Measurements from ENCODE around the gene PPP1R12C. TPM values are rescaled to one million over a fixed set of nuclear protein-coding genes. Genes with fewer than 3 reads are reported as not detected.
A peak's percentile ranks its signal among the peaks of the same experiment; 100 is the strongest.

The PPP1R12C gene
- total RNA-seq, 1 donor, result 46.3 TPM

DNA sequence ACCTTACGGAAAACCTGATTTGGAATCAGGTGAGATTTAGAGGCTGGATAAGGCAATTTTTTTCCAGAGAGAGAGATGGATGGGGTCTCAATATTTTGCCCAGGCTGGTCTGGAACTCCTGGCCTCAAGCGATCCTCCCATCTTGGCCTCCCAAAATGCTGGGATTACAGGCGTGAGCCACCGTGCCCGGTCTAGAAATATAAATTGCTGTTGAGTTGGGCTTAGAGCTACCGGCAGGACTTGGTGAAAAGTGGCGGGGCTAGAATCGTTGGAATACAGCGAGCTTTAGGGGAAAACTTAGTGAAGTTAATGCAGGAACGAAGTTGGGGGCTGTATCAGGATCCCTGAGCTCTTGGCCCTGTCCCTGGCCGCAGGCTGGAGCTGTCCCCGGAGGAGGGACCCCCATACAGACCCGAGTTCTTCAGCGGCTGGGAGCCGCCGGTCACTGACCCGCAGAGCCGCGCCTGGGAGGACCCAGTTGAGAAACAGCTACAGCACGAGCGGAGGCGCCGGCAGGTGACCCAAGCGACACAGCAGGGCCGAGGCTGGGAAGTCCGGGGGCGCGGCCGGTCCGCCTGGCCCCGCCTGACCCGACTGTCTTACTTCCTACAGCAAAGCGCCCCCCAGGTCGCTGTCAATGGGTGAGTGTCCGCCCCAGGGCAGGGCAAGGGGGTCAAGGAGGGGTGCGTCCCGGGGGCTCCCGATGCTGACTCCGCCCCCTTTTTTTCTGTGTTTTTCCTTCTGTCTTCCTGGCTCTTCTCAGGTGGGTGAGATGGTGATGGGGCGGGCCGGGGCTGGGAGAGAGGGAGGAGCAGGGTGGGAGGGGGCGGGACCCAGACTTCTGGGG lies 34.2 kb downstream of the PPP1R12C start:
- TF ChIP-seq, protein P1, sequence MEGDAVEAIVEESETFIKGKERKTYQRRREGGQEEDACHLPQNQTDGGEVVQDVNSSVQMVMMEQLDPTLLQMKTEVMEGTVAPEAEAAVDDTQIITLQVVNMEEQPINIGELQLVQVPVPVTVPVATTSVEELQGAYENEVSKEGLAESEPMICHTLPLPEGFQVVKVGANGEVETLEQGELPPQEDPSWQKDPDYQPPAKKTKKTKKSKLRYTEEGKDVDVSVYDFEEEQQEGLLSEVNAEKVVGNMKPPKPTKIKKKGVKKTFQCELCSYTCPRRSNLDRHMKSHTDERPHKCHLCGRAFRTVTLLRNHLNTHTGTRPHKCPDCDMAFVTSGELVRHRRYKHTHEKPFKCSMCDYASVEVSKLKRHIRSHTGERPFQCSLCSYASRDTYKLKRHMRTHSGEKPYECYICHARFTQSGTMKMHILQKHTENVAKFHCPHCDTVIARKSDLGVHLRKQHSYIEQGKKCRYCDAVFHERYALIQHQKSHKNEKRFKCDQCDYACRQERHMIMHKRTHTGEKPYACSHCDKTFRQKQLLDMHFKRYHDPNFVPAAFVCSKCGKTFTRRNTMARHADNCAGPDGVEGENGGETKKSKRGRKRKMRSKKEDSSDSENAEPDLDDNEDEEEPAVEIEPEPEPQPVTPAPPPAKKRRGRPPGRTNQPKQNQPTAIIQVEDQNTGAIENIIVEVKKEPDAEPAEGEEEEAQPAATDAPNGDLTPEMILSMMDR (IDR thresholded peaks at IDR 0.05; ENCODE audit: insufficient read depth, low read length), result no peak

DNA sequence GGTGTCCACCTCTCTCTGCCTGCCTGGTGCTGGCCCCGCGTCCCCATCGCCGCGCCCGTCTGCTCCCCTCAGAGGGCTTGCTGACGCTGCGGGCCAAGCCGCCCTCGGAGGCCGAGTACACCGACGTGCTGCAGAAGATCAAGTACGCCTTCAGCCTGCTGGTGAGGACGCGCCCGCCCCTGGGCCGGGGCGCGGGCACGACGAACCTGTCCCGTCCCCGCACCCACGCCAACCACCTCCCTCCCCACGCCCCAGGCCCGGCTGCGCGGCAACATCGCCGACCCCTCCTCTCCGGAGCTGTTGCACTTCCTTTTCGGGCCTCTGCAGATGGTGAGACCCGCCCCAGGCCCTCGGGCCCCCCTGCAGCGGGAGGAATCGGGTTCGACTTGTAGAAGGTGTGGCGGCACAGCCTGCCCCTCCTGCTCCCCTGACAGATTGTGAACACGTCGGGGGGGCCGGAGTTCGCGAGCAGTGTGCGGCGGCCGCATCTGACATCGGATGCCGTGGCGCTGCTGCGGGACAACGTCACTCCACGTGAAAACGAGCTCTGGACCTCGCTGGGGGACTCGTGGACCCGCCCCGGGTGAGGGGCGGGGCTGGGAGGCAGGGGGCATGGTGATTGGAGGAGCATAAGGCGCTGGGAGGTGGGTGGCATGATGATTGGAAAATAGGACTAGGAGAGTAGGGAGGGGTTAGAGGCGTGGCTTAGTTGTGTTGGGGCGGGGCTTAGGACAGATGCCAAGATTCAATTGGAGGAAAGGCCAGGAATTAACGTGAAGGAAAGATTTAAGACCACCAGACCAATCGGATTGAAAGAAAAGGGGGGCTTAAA lies 35.2 kb downstream of the PPP1R12C start:
- TF ChIP-seq, protein P1 (IDR thresholded peaks at IDR 0.05; ENCODE audit: insufficient read depth, low read length), result no peak
- DNase-seq (ENCODE audit: low read depth), result peak; percentile 35
- H3K4me3 ChIP-seq (ENCODE audit: low read depth, low read length), result no peak overlapping the region

More for the DNA sequence above, 34.2 kb downstream of the PPP1R12C start:
- H3K4me3 ChIP-seq (ENCODE audit: low read depth, low read length), result no peak overlapping the region
- DNase-seq (ENCODE audit: low read depth), result no peak

DNA sequence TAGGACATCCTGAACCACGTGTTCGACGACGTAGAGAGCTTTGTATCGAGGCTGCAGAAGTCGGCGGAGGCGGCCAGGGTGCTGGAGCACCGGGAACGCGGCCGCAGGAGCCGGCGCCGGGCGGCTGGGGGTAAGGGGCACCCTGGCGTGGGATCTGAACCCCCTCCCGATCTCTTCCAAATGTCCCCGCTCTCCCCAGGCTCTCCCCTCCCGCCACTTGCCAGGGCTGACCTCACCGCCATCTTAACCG lies 35.7 kb downstream of the PPP1R12C start:
- no peak overlapping the region for H3K4me3 ChIP-seq (ENCODE audit: low read depth, low read length)
- DNase-seq (ENCODE audit: low read depth), result no peak
- TF ChIP-seq, protein P1 (IDR thresholded peaks at IDR 0.05; ENCODE audit: insufficient read depth, low read length), result no peak

DNA sequence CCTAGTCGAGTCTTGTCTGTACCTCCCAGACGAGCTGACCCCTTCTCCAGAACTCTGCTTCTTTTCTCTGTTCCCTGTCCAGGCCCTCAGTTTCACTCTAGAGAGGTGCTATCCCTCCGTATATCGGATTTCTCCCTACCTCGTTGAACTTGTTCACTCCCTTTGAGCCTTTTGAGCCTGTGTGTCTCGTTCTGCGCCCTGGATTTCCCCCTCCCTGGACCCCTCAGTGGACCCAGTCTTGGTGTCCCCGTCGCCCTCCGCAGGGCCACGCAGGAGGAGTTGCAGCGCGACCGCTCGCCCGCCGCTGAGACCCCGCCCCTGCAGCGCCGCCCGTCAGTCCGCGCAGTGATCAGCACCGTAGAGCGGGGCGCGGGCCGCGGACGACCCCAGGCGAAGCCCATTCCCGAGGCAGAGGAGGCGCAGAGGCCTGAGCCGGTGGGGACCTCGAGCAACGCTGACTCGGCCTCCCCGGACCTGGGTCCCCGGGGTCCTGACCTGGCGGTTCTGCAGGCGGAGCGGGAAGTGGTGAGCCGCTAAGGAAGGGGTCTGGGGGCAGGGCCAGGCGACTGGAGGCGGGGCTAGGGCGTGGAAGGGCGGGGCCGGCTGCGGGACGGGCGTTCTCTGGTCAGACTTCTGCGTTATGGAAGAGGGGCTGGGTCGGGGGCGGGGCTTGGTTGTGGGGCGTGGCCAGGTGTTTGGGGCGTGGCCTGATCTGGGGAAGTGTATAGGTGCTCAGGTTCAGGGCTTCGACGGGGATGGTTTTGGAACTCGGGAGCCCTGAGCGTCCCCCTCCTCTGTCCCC lies 36.3 kb downstream of the PPP1R12C start:
- peak; percentile 36 for DNase-seq (ENCODE audit: low read depth)
- H3K4me3 ChIP-seq (ENCODE audit: low read depth, low read length), result peak overlapping the region; percentile 50
- TF ChIP-seq, protein P1 (IDR thresholded peaks at IDR 0.05; ENCODE audit: insufficient read depth, low read length), result no peak

DNA sequence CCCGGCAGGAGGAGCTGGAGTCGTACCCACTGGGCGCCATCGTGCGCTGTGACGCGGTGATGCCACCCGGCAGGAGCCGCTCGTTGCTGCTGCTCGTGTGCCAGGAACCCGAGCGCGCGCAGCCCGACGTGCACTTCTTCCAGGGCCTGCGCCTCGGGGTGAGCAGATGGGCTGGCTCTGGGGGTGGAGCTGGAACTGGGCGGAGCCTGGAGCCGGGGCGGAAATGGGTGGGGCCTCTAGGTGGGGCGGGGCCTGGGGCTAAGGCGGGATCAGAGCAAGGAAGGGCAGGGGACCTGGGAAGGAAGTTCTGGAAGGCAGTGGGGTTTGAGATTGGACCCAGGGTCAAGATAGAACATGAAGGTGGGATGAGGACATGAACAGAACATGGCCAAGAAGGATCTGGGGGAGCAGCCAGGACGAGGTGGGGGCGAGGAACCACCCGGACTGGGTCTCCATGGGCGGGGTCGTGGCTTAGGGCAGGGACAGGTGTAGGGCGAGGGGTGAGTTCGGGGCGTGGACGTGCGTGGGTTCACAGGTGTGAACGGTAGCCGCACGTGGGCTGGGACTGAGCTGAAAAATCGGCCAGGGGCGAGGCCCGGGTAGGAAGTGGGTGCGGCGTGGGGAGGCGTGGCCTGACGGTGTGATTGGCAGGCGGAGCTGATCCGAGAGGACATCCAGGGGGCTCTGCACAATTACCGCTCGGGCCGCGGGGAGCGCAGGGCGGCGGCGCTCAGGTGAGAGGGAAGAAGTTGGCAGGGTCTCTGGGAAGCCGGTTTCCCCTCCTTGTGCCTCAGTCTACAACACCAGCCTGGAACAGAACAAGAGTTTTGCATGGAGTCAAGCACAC lies 37.1 kb downstream of the PPP1R12C start:
- DNase-seq (ENCODE audit: low read depth), result peak; percentile 41
- TF ChIP-seq, protein P1 (IDR thresholded peaks at IDR 0.05; ENCODE audit: insufficient read depth, low read length), result no peak
- H3K4me3 ChIP-seq (ENCODE audit: low read depth, low read length), result peak overlapping the region; percentile 5

Measured in fibroblast of the aortic adventitia (primary cell).